KMS-11 (cell line): Measurements from ENCODE around the gene PEX14.

ENCODE experiments used
- H2AFZ ChIP-seq: fragments of 200-600 bp; sonication (generic); 2 replicates; pipeline ENCODE4 v1.6.1; 2016; ENCODE audit warnings: antibody characterized with exemption, mixed run types, low read depth
- H3K27ac ChIP-seq: fragments of 200-600 bp; sonication (generic); 2 replicates; pipeline ENCODE4 v1.6.1; 2016; ENCODE audit warnings: mild to moderate bottlenecking, mixed run types
- H3K27me3 ChIP-seq: fragments of 200-600 bp; sonication (generic); 2 replicates; pipeline ENCODE4 v1.6.1; 2017; ENCODE audit warnings: mild to moderate bottlenecking, low read depth, mixed run types, moderate library complexity; ENCODE audit not compliant: insufficient read depth
- H3K36me3 ChIP-seq: fragments of 200-600 bp; sonication (generic); 2 replicates; pipeline ENCODE4 v1.6.1; 2017; ENCODE audit warnings: mild to moderate bottlenecking, mixed run types; ENCODE audit not compliant: insufficient read depth
- H3K4me1 ChIP-seq: fragments of 200-600 bp; sonication (generic); 2 replicates; pipeline ENCODE4 v1.6.1; 2016; ENCODE audit warnings: mild to moderate bottlenecking, low read depth, mixed run types; ENCODE audit not compliant: poor library complexity, severe bottlenecking
- H3K4me2 ChIP-seq: fragments of 200-600 bp; sonication (generic); 2 replicates; pipeline ENCODE4 v1.7.0; 2016; ENCODE audit warnings: mild to moderate bottlenecking, mixed run types
- H3K4me3 ChIP-seq: fragments of 200-600 bp; sonication (generic); IDR thresholded peaks from 2 replicates; pipeline ENCODE4 v1.6.1; 2017; ENCODE audit warnings: low read depth, low read length, mixed read lengths; ENCODE audit not compliant: insufficient read depth
- H3K79me2 ChIP-seq: fragments of 200-600 bp; sonication (generic); 2 replicates; pipeline ENCODE4 v1.6.1; 2016; ENCODE audit warnings: low read depth, mixed run types; ENCODE audit not compliant: insufficient read depth
- H3K9ac ChIP-seq: fragments of 200-600 bp; sonication (generic); 2 replicates; pipeline ENCODE4 v1.6.1; 2016; ENCODE audit warnings: mild to moderate bottlenecking, mixed run types
- H4K20me1 ChIP-seq: fragments of 200-600 bp; sonication (generic); 2 replicates; pipeline ENCODE4 v1.6.1; 2016; ENCODE audit warnings: mild to moderate bottlenecking, mixed run types; ENCODE audit not compliant: insufficient read depth
- TF ChIP-seq, protein P1 (sequence below): fragments of 200-600 bp; sonication (generic); conservative IDR thresholded peaks from 2 replicates; pipeline ENCODE4 v1.6.1; 2017; ENCODE audit warnings: low read depth, mild to moderate bottlenecking, antibody characterized with exemption, low read length, moderate library complexity, mixed read lengths

PEX14 gene

DNA sequence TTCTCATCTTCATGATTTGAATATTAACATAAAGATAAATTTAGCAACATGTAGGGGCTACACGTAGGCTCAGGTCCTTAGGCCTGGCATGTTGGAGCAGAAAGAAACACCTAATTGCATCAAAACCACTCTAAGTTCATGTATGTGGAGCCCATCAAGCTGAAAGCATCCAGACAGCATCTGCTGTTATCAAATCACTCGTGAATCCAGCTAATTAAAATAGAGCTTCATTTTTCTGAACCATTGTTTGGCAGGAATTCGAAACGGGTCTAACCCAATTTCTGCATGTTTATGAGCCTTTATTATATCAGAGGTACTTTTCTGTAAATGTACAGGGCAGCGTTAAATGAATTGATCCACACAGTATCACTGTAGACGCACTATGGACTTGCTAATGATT is 45.7 kb downstream of the PEX14 start:
- H4K20me1 ChIP-seq = no peaks in the 10 kb centered on the region
- no peaks in the 10 kb centered on the region for H3K36me3 ChIP-seq
- TF ChIP-seq, protein P1, sequence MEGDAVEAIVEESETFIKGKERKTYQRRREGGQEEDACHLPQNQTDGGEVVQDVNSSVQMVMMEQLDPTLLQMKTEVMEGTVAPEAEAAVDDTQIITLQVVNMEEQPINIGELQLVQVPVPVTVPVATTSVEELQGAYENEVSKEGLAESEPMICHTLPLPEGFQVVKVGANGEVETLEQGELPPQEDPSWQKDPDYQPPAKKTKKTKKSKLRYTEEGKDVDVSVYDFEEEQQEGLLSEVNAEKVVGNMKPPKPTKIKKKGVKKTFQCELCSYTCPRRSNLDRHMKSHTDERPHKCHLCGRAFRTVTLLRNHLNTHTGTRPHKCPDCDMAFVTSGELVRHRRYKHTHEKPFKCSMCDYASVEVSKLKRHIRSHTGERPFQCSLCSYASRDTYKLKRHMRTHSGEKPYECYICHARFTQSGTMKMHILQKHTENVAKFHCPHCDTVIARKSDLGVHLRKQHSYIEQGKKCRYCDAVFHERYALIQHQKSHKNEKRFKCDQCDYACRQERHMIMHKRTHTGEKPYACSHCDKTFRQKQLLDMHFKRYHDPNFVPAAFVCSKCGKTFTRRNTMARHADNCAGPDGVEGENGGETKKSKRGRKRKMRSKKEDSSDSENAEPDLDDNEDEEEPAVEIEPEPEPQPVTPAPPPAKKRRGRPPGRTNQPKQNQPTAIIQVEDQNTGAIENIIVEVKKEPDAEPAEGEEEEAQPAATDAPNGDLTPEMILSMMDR = no peak
- H3K9ac ChIP-seq = no peak overlapping the region
- no peak overlapping the region for H2AFZ ChIP-seq
- no peaks in the 10 kb centered on the region for H3K27me3 ChIP-seq
- H3K4me3 ChIP-seq = no peak overlapping the region
- H3K4me2 ChIP-seq = no peak overlapping the region
- H3K27ac ChIP-seq = no peak overlapping the region
- H3K4me1 ChIP-seq = no peaks in the 10 kb centered on the region
- no peaks in the 10 kb centered on the region for H3K79me2 ChIP-seq

DNA sequence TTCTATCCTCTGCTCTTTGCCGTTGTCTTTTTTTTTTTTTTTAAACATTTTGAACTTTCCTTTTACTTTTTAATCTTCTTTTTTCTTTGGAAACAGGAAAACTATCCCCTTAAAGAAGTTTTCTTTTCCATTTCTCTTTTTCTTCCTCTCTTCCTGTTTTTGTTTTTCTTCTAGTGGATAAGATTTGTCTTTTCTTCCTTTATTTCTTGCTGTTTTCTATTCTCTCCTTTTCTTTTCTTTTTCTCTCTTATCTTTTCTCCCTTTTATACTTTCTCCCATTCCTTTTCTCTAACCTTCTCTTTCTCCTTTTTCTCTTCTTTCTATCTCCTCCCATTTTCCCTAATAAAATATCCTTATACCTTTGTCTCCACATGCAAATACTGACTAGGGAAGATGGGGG is 46.2 kb downstream of the PEX14 start:
- Histone ChIP-seq H3K79me2 (no peaks in the 10 kb centered on the region), H3K36me3 (no peaks in the 10 kb centered on the region), H3K9ac (no peak overlapping the region), H3K4me2 (no peak overlapping the region), H2AFZ (no peak overlapping the region), H4K20me1 (no peaks in the 10 kb centered on the region), H3K27me3 (no peaks in the 10 kb centered on the region), H3K4me3 (no peak overlapping the region), H3K4me1 (no peaks in the 10 kb centered on the region), H3K27ac (no peak overlapping the region)
- TF ChIP-seq, protein P1 = no peak

GRCh38 chr1:10521537-10522157 is 46.9 kb downstream of the PEX14 start:
- Histone ChIP-seq H3K9ac (no peak overlapping the region), H3K4me3 (no peak overlapping the region), H4K20me1 (no peaks in the 10 kb centered on the region), H3K27ac (no peak overlapping the region), H2AFZ (no peak overlapping the region), H3K36me3 (no peaks in the 10 kb centered on the region), H3K4me1 (no peaks in the 10 kb centered on the region), H3K4me2 (no peak overlapping the region), H3K27me3 (no peaks in the 10 kb centered on the region), H3K79me2 (no peaks in the 10 kb centered on the region)
- TF ChIP-seq, protein P1 = no peak

- no peaks in the 10 kb centered on the region for H3K4me1 ChIP-seq
- no peak overlapping the region for H2AFZ ChIP-seq
- H3K79me2 ChIP-seq = no peaks in the 10 kb centered on the region
- no peak overlapping the region for H3K4me3 ChIP-seq
- H3K9ac ChIP-seq = no peak overlapping the region
- no peaks in the 10 kb centered on the region for H4K20me1 ChIP-seq
- no peaks in the 10 kb centered on the region for H3K27me3 ChIP-seq
- H3K36me3 ChIP-seq = no peaks in the 10 kb centered on the region
- H3K4me2 ChIP-seq = no peak overlapping the region
- TF ChIP-seq, protein P1 = no peak
- H3K27ac ChIP-seq = no peak overlapping the region
Measured at GRCh38 chr1:10522322-10522860, 47.6 kb downstream of the PEX14 start.
